ENCODE measurements around the gene BHLHA15. TPM values are rescaled to one million over a fixed set of nuclear protein-coding genes. Genes with fewer than 3 reads are reported as not detected.
A peak's percentile ranks its signal among the peaks of the same experiment; 100 is the strongest.

Gene BHLHA15
- polyA plus RNA-seq, 3 donors = not detected

DNA sequence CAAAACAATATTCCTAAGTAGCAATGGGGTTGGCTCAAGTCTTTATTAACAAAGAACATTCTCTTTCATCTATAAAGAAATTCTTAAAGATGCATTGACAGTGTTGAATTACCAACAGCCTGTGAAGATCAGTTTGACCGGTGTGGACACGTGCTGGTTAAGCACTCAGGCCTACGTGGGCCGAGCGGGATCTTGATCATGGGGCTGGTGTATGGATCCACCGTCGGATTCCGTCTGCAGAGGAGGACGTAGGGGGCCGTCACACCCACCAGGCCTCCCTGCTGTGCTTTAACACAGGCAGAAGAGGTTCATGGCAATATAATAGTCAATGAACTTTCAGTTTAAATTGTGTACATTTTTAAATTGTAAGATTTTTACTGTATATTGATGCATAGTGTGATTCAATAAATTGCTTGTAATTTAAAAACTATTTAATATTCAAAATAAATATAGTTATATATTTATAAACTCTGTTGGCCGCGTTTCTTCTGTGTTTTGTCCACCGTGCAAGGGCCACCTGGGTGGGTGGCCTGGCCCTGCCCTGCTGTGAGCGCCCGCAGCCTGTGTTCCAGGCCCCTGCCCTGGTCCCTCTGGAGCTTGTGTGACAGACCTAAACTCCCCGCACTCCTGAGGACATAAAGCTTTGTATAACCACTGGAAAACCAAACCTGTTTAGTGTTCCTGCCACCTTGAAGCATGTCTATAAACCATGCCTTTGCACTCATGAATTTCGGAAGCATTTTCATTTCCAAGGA, 1.9 kb upstream of the BHLHA15 start:
- Mint-ChIP-seq H3K4me1 (peaks cover 4% of the 10 kb centered on the region), H3K4me3 (peak overlapping the region in 1 of 2 donors; percentile 42), H3K9me3 (peaks cover 2 to 14% (median 5%) of the 10 kb centered on the region in 7 donors), H3K27me3 (ENCODE audit: low read depth in 3 of 3) (peaks cover 19 to 42% (median 25%) of the 10 kb centered on the region in 3 donors), H3K36me3 (peaks cover 39 to 46% of the 10 kb centered on the region in 2 donors), H3K27ac (no peak overlapping the region)
- intact Hi-C loops (cut with micrococcal nuclease) = no loop called here
- Histone ChIP-seq H3K27me3 (ENCODE audit: control insufficient read depth in 2 of 2, insufficient read depth in 2 of 2, low read length in 2 of 2) (peaks cover 0 to 26% of the 10 kb centered on the region in 2 donors), H3K4me1 (ENCODE audit: control insufficient read depth in 1 of 2, insufficient read depth in 2 of 2, low read length in 2 of 2) (no peaks in the 10 kb centered on the region), H3K27ac (ENCODE audit: low read depth in 1 of 2, low read length in 2 of 2) (no peak overlapping the region), H3K9ac (ENCODE audit: insufficient read depth, low read length, poor library complexity, severe bottlenecking) (no peak overlapping the region), H3K79me2 (ENCODE audit: insufficient read depth, low read length) (no peaks in the 10 kb centered on the region), H2AFZ (ENCODE audit: insufficient read depth, low read depth, low read length, poor library complexity, severe bottlenecking) (no peak overlapping the region), H3K9me3 (replicated peaks in 1 of 2; ENCODE audit: control insufficient read depth in 1 of 2, insufficient read depth in 1 of 2, low read length in 2 of 2) (no peaks in the 10 kb centered on the region), H3K4me3 (replicated peaks in 1 of 3; ENCODE audit: low read depth in 2 of 3, low read length in 3 of 3) (no peak overlapping the region), H3K36me3 (replicated peaks in 1 of 2; ENCODE audit: control insufficient read depth in 1 of 2, insufficient read depth in 2 of 2, low read length in 2 of 2) (peaks cover 16 to 32% of the 10 kb centered on the region in 2 donors), H3K4me2 (replicated peaks; ENCODE audit: extremely low read depth, low read length, poor library complexity, severe bottlenecking) (no peak overlapping the region), H4K20me1 (ENCODE audit: insufficient read depth, low read length) (peaks cover 7% of the 10 kb centered on the region)
- WGBS (ENCODE audit: insufficient coverage) = 96% methylated on average over 12 of the region's 17 CpGs
- TF ChIP-seq, protein P1, sequence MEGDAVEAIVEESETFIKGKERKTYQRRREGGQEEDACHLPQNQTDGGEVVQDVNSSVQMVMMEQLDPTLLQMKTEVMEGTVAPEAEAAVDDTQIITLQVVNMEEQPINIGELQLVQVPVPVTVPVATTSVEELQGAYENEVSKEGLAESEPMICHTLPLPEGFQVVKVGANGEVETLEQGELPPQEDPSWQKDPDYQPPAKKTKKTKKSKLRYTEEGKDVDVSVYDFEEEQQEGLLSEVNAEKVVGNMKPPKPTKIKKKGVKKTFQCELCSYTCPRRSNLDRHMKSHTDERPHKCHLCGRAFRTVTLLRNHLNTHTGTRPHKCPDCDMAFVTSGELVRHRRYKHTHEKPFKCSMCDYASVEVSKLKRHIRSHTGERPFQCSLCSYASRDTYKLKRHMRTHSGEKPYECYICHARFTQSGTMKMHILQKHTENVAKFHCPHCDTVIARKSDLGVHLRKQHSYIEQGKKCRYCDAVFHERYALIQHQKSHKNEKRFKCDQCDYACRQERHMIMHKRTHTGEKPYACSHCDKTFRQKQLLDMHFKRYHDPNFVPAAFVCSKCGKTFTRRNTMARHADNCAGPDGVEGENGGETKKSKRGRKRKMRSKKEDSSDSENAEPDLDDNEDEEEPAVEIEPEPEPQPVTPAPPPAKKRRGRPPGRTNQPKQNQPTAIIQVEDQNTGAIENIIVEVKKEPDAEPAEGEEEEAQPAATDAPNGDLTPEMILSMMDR (IDR thresholded peaks at IDR 0.05) = no peak
- no peak for DNase-seq

GRCh38 chr7:98210513-98211220, 572 bp upstream of the BHLHA15 start:
- Histone ChIP-seq H2AFZ (ENCODE audit: insufficient read depth, low read depth, low read length, poor library complexity, severe bottlenecking) (no peak overlapping the region), H3K9ac (ENCODE audit: insufficient read depth, low read length, poor library complexity, severe bottlenecking) (no peak overlapping the region), H4K20me1 (ENCODE audit: insufficient read depth, low read length) (peaks cover 4% of the 10 kb centered on the region), H3K9me3 (replicated peaks in 1 of 2; ENCODE audit: control insufficient read depth in 1 of 2, insufficient read depth in 1 of 2, low read length in 2 of 2) (no peaks in the 10 kb centered on the region), H3K4me1 (ENCODE audit: control insufficient read depth in 1 of 2, insufficient read depth in 2 of 2, low read length in 2 of 2) (no peaks in the 10 kb centered on the region), H3K27me3 (ENCODE audit: control insufficient read depth in 2 of 2, insufficient read depth in 2 of 2, low read length in 2 of 2) (peaks cover 0 to 26% of the 10 kb centered on the region in 2 donors), H3K4me2 (replicated peaks; ENCODE audit: extremely low read depth, low read length, poor library complexity, severe bottlenecking) (no peak overlapping the region), H3K79me2 (ENCODE audit: insufficient read depth, low read length) (no peaks in the 10 kb centered on the region), H3K36me3 (replicated peaks in 1 of 2; ENCODE audit: control insufficient read depth in 1 of 2, insufficient read depth in 2 of 2, low read length in 2 of 2) (peaks cover 14 to 24% of the 10 kb centered on the region in 2 donors), H3K4me3 (replicated peaks in 1 of 3; ENCODE audit: low read depth in 2 of 3, low read length in 3 of 3) (no peak overlapping the region), H3K27ac (ENCODE audit: low read depth in 1 of 2, low read length in 2 of 2) (no peak overlapping the region)
- Mint-ChIP-seq H3K9me3 (peaks cover 0 to 13% (median 5%) of the 10 kb centered on the region in 7 donors), H3K36me3 (peaks cover 31 to 37% of the 10 kb centered on the region in 2 donors), H3K4me3 (peak overlapping the region in 1 of 2 donors; percentile 57), H3K27ac (no peak overlapping the region), H3K27me3 (ENCODE audit: low read depth in 3 of 3) (peaks cover 19 to 36% (median 23%) of the 10 kb centered on the region in 3 donors), H3K4me1 (peaks cover 4% of the 10 kb centered on the region)
- intact Hi-C loops (cut with micrococcal nuclease) = no loop called here
- no peak for DNase-seq
- TF ChIP-seq, protein P1 (IDR thresholded peaks at IDR 0.05) = no peak
- WGBS (ENCODE audit: insufficient coverage) = 7% methylated on average over 16 of the region's 49 CpGs
